LNCAP (cell line): ENCODE measurements around the gene YPEL3.

ENCODE experiments used
- TF ChIP-seq, protein P1 (sequence below): fragments of 450-650 bp; IDR thresholded peaks from 2 replicates; pipeline ENCODE4 v1.5.1; 2017; ENCODE audit warnings: mild to moderate bottlenecking

The YPEL3 gene, protein sequence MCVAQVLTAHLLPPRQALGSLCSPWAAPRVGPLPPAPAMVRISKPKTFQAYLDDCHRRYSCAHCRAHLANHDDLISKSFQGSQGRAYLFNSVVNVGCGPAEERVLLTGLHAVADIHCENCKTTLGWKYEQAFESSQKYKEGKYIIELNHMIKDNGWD

DNA sequence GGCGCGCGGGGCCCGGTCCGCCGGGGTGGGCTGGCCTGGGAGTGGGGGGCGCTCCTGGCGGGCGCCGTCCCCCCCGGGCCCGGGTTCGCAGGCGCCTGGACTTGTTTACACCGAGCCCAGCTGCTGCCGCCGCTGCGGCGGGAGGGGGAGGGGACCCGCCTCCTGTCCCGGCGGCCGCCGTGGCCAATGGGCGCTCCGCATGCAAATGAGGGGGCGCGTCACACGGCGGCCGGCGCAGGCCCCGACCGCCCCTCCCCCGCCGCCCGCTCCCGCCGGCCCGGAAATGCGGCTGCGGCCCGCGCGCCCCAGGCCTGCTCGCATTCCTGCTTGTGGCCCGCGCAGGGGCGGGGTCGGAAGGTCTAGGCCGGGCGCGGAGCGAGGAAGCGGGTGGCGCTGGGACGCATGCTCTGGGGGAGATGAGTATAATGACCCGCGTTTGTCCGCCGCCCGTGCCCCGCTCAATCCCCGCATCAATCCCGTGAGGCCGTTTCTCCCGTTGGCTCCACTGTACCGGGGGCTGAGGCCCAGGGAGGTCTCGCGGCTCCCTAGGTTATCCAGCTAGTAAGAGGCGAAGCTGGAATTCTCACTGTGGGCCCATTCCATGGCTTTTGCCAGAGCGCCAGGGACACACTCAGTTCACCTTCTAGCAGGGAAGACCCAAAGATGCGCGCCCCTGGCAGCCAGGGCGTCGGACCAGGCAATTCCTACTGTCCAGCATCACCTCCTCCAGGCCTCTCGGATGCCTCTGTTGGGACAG, at the start of gene YPEL3:
Gene YPEL3, minus strand, starts transcription at position 109 of the 757 bp plus-strand sequence. CDS start 731 bp downstream, outside the sequence.
- TF ChIP-seq, protein P1, sequence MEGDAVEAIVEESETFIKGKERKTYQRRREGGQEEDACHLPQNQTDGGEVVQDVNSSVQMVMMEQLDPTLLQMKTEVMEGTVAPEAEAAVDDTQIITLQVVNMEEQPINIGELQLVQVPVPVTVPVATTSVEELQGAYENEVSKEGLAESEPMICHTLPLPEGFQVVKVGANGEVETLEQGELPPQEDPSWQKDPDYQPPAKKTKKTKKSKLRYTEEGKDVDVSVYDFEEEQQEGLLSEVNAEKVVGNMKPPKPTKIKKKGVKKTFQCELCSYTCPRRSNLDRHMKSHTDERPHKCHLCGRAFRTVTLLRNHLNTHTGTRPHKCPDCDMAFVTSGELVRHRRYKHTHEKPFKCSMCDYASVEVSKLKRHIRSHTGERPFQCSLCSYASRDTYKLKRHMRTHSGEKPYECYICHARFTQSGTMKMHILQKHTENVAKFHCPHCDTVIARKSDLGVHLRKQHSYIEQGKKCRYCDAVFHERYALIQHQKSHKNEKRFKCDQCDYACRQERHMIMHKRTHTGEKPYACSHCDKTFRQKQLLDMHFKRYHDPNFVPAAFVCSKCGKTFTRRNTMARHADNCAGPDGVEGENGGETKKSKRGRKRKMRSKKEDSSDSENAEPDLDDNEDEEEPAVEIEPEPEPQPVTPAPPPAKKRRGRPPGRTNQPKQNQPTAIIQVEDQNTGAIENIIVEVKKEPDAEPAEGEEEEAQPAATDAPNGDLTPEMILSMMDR, result no peak

GRCh38 chr16:30145657-30146056, 49.6 kb upstream of the YPEL3 start:
- TF ChIP-seq, protein P1, result no peak

DNA sequence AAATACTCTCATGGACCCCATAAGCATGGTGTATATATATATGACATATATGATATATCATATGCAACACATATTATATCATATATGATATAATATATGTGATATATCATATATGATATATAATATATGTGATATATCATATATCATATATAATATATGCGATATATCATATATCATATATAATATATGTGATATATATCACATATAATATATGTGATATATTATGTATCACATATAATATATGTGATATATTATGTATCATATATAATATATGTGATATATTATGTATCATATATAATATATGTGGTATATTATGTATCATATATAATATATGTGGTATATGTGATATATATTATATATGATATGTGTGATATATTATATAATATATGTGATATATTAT, 48.9 kb upstream of the YPEL3 start:
- TF ChIP-seq, protein P1, result no peak

- TF ChIP-seq, protein P1, result no peak
Measured at GRCh38 chr16:30144017-30144416, 48.0 kb upstream of the YPEL3 start.

GRCh38 chr16:30143347-30143702, 47.3 kb upstream of the YPEL3 start:
- TF ChIP-seq, protein P1, result no peak

DNA sequence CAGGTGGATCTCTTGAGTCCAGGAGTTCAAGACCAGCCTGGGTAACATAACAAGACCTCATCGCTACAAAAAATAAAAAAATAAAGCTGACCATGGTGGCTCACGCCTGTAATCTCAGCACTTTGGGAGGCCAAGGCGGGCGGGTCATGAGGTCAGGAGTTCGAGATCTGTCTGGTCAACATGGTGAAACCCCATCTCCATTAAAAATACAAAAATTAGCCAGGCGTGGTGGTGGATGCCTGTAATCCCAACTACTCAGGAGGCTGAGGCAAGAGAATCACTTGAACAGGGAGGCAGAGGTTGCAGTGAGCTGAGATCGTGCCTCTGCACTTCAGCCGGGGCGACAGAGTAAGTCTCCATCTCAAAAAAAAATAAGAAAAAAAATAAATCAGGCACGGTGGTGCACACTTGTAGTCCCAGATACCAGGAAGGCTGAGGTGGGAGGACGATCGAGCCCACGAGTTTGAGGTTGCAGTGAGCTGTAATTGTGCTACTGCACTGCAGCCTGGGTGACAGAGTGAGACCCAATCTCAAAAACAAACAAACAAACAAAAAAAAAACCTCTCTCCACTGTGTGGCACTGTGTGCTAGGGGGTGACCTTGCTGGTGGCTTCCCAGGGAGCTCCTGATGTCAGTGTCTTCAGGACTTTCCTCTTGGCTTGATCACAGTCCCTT, 46.8 kb upstream of the YPEL3 start:
- TF ChIP-seq, protein P1, result no peak

- TF ChIP-seq, protein P1, result no peak
Measured at GRCh38 chr16:30141750-30142149, 45.7 kb upstream of the YPEL3 start.
